ENCODE results near the gene RNU7-1. TPM values are rescaled to one million over a fixed set of nuclear protein-coding genes. Genes with fewer than 3 reads are reported as not detected.
A peak's percentile ranks its signal among the peaks of the same experiment; 100 is the strongest.

The RNU7-1 gene
- total RNA-seq, 1 donor from 2014 or later: not detected

DNA sequence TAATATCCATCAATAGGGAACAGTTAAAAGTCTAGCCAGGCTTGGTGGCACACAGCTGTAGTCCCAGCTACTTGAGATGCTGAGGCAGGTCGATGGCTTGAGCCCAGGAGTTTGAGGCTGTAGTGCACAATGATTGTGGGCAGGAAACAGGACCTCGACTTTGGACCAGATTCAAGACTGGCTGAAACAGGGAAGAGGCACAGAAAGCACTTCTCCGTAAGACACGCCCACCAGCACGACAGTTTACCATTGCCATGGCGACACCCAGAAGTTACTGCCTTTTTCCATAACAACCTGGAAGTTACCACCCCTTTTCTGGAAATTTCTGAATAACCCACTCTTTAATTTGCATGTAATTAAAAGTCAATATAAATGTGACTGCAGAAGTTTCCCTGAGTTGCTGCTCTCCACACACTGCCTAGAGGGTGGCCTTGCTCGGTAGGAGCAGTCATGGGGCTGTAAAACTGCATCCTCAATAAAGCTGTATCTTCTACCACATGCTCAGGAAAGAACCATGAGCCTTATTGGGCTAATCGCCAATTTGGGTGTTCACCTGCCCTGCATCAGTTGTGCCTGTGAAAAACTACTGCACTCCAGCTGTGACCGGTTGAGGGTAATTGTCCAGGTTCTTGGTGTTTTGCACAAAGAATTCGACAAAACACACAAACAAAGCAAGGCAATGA lies 43.6 kb upstream of the RNU7-1 start:
- intact Hi-C loops (cut with micrococcal nuclease): no loop called here
- H3K4me1 Mint-ChIP-seq: peaks cover 8% of the 10 kb centered on the region
- TF ChIP-seq, protein P1, sequence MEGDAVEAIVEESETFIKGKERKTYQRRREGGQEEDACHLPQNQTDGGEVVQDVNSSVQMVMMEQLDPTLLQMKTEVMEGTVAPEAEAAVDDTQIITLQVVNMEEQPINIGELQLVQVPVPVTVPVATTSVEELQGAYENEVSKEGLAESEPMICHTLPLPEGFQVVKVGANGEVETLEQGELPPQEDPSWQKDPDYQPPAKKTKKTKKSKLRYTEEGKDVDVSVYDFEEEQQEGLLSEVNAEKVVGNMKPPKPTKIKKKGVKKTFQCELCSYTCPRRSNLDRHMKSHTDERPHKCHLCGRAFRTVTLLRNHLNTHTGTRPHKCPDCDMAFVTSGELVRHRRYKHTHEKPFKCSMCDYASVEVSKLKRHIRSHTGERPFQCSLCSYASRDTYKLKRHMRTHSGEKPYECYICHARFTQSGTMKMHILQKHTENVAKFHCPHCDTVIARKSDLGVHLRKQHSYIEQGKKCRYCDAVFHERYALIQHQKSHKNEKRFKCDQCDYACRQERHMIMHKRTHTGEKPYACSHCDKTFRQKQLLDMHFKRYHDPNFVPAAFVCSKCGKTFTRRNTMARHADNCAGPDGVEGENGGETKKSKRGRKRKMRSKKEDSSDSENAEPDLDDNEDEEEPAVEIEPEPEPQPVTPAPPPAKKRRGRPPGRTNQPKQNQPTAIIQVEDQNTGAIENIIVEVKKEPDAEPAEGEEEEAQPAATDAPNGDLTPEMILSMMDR (IDR thresholded peaks at IDR 0.05): no peak
- H3K27ac Mint-ChIP-seq: no peak overlapping the region
- no peak overlapping the region for H3K4me3 Mint-ChIP-seq
- ATAC-seq (ENCODE audit: low read depth) (no peak), DNase-seq (no peak)
- CTCF ChIA-PET: interaction anchor here (0.9 to 1.5 kb wide), 2 partner anchors 31 to 38 kb away, joined by 3 to 4 read pairs; no protein-coding TSS in a partner anchor
- H3K27me3 Mint-ChIP-seq: no peaks in the 10 kb centered on the region
- H3K9me3 Mint-ChIP-seq: no peaks in the 10 kb centered on the region
- POLR2A ChIA-PET: interaction anchor here (1.1 to 1.4 kb wide), 3 partner anchors 9 to 44 kb away, joined by 3 read pairs; partner anchors contain the start of genes C12orf57 and RNU7-1
- H3K36me3 Mint-ChIP-seq (ENCODE audit: low read depth): no peaks in the 10 kb centered on the region

DNA sequence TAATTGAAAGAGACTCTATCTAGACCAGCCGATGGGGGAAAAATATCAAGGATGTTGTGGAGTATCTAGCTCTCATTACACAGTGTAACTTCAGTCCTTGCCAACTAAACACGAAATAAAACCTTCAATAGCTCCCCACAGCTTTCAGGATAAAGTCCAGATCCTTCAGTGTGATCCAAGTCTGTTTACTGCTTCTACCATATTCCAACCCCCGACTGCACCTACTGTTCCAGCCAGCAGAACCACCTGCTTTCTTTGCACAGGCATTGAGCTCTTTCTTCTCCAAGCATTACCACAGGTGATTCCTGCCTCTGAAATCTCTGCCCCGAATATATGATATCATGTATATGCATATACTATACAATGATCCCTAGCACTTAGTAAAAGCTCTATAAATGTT lies 41.2 kb upstream of the RNU7-1 start:
- Mint-ChIP-seq H3K4me3 (no peak overlapping the region), H3K4me1 (peaks cover 8% of the 10 kb centered on the region), H3K36me3 (ENCODE audit: low read depth) (no peaks in the 10 kb centered on the region), H3K9me3 (no peaks in the 10 kb centered on the region), H3K27ac (no peak overlapping the region), H3K27me3 (no peaks in the 10 kb centered on the region)
- intact Hi-C loops (cut with micrococcal nuclease): no loop called here
- ChIA-PET CTCF (interaction anchor here (1.0 to 1.1 kb wide), 2 partner anchors 11 to 349 kb away, joined by 3 to 4 read pairs; no protein-coding TSS in a partner anchor), POLR2A (interaction anchor here (1.3 kb wide), 1 partner anchor 11 kb away, joined by 6 read pairs; no protein-coding TSS in a partner anchor)
- TF ChIP-seq, protein P1 (IDR thresholded peaks at IDR 0.05): no peak
- DNase-seq (no peak), ATAC-seq (ENCODE audit: low read depth) (no peak)

DNA sequence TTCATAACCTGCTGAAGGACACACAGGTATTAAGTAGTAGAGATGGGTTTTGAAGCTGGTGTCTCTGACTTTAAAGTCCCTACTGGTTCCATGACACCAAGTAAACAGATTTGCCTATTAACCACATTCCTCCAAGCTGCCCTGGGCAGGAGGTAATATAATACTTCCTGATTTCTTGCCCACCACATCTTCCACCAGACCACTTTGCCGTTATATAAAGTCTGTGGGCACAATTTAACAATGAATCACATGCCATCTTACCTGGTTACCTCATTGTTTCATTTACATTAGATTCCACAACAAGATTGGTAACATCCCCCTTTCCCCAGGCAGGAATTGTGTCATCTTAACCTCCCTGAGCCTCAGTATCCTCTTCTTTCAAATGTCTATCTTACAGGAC lies 39.9 kb upstream of the RNU7-1 start:
- CTCF ChIA-PET: interaction anchor here (2.2 kb wide), 1 partner anchor 31 kb away, joined by 7 read pairs; the partner anchor contains the start of gene SPSB2
- TF ChIP-seq, protein P1 (IDR thresholded peaks at IDR 0.05): no peak
- POLR2A ChIA-PET: interaction anchor here (0.6 to 3.3 kb wide), 2 partner anchors 12 to 1027 kb away, joined by 5 to 19 read pairs; no protein-coding TSS in a partner anchor
- intact Hi-C loops (cut with micrococcal nuclease): loop anchor here (1.0 kb wide), 6 partner anchors 11 to 286 kb away; partner anchors contain the start of genes ENO2, PEX5, SPSB2 and USP5
- ATAC-seq (ENCODE audit: low read depth) (no peak), DNase-seq (no peak)
- peaks cover 8% of the 10 kb centered on the region for H3K4me1 Mint-ChIP-seq
- no peaks in the 10 kb centered on the region for H3K27me3 Mint-ChIP-seq
- H3K9me3 Mint-ChIP-seq: no peaks in the 10 kb centered on the region
- no peak overlapping the region for H3K27ac Mint-ChIP-seq
- H3K36me3 Mint-ChIP-seq (ENCODE audit: low read depth): no peaks in the 10 kb centered on the region
- no peak overlapping the region for H3K4me3 Mint-ChIP-seq

DNA sequence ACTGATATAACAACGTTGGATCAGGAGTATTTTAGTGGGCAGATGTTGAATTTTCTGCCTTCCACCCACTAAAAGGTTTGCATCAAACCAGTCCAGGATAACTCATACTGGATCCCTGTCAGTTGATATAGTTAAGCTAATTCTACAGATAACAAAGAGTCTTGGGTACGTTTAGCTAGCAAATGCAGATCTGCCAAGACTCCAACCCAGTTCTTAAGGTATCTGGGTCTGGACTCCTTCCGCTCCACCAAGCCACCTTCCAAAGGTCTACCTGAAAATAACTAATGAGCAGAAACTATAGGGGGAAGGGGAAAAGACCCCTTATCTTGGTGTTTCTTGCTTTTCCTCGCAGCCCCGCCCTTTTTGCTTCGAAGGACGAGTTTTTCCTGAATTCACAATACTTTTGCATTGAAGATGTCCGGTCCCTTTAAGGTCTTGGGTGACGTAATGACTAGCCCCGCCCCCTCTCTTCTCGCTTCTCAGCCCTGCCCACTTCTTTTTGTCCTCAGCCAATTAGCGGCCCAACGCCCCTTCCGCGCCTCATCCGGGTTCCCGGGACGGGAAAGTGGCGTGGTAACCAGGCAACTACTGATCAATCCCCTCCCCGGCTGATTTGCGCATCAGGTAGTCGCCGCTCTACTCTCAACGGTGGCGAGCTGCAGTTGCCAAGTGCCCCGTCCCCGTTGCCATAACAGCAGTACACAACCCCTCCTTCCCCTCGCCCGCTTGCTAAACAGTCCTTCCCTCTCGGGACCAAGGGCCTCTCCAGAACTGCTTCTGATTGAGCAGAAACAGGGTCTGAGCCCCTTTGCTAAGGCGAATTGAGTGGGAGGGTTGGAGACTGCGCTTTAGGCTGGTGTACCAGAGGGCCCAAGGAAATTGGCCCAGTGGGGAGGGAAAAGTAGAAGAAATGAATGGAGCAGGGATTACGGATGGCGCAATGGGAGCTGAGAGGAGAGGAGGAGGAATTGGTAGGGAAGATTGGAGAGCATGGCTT lies 39.0 kb upstream of the RNU7-1 start, which contains the start of gene LRRC23:
Gene LRRC23 (plus strand): TSS at position 543 of the 997 bp plus-strand sequence. CDS start 812 bp downstream, outside the sequence.
- ATAC-seq (ENCODE audit: low read depth) (peak; percentile 98), DNase-seq (peak; percentile 87)
- no peak within 1 kb of the TSS for H3K4me3 Mint-ChIP-seq
- no peaks in the 10 kb centered on the region for H3K36me3 Mint-ChIP-seq (ENCODE audit: low read depth)
- no peaks in the 10 kb centered on the region for H3K27me3 Mint-ChIP-seq
- H3K4me1 Mint-ChIP-seq: peaks cover 6% of the 10 kb centered on the region
- no peak within 1 kb of the TSS for H3K27ac Mint-ChIP-seq
- TF ChIP-seq, protein P1 (IDR thresholded peaks at IDR 0.05): no peak
- intact Hi-C loops (cut with micrococcal nuclease): loop anchor here (1.0 kb wide), 6 partner anchors 10 to 285 kb away; partner anchors contain the start of genes ENO2, PEX5, SPSB2 and USP5
- POLR2A ChIA-PET: interaction anchor here (0.6 to 3.3 kb wide), 8 partner anchors 10 to 1026 kb away, joined by 5 to 19 read pairs (median 7); partner anchors contain the start of genes ATN1, ENO2, MLF2 and SPSB2
- CTCF ChIA-PET: interaction anchor here (0.7 to 2.2 kb wide), 4 partner anchors 10 to 32 kb away, joined by 3 to 7 read pairs (median 3); partner anchors contain the start of genes ENO2 and SPSB2
- no peaks in the 10 kb centered on the region for H3K9me3 Mint-ChIP-seq
